Epithelial cell of proximal tubule (primary cell): ENCODE measurements around the gene PLCB1. TPM values are rescaled to one million over a fixed set of nuclear protein-coding genes. Genes with fewer than 3 reads are reported as not detected.
"Not testable (repeated sequence)": the region's sequence is repeated elsewhere in the genome, so short reads cannot be mapped to it uniquely, and the experiment has no call there.

Source experiments
- DNase-seq: peaks from one replicate; pipeline ENCODE4 v3.0.0-alpha.2; 2011; ENCODE audit warnings: low read depth
- H3K4me3 ChIP-seq: 2 replicates; pipeline ENCODE4 v1.5.1; 2011; ENCODE audit warnings: low read depth, mild to moderate bottlenecking, low read length
- CTCF ChIP-seq: conservative IDR thresholded peaks from 2 replicates; pipeline ENCODE4 v1.5.1; 2012; ENCODE audit warnings: low read depth, mild to moderate bottlenecking, low read length
- total RNA-seq: library from RNA; depleted of rRNA; stranded (reverse); fragments of >200 nt; gene quantifications from 2 replicates; pipeline ENCODE4 v1.2.3, GENCODE V29; 2015

The PLCB1 gene
- total RNA-seq, 1 donor from 2014 or later, result 2.2 TPM

GRCh38 chr20:8829256-8829655 is 697.2 kb downstream of the PLCB1 start:
- no peak overlapping the region for H3K4me3 ChIP-seq
- DNase-seq, result no peak
- peak; percentile 54 for TF ChIP-seq CTCF

GRCh38 chr20:8834294-8834693 is 702.2 kb downstream of the PLCB1 start:
- not testable (repeated sequence) for DNase-seq, H3K4me3 ChIP-seq

GRCh38 chr20:8834851-8835250 is 702.8 kb downstream of the PLCB1 start:
- H3K4me3 ChIP-seq, result no peak overlapping the region
- TF ChIP-seq CTCF, result no peak
- DNase-seq, result no peak

- no peak for TF ChIP-seq CTCF
- no peak overlapping the region for H3K4me3 ChIP-seq
- DNase-seq, result peak; percentile 94
Observed at GRCh38 chr20:8837396-8837795, 705.3 kb downstream of the PLCB1 start.

- TF ChIP-seq CTCF, result no peak
- H3K4me3 ChIP-seq, result no peak overlapping the region
- DNase-seq, result no peak
Observed at GRCh38 chr20:8842525-8842924, 710.5 kb downstream of the PLCB1 start.

GRCh38 chr20:8844179-8844578 is 712.1 kb downstream of the PLCB1 start:
- H3K4me3 ChIP-seq, result no peak overlapping the region
- no peak for DNase-seq
- no peak for TF ChIP-seq CTCF

GRCh38 chr20:8849990-8850389 is 717.9 kb downstream of the PLCB1 start:
- no peak for TF ChIP-seq CTCF
- DNase-seq, result no peak
- no peak overlapping the region for H3K4me3 ChIP-seq

- no peak overlapping the region for H3K4me3 ChIP-seq
- no peak for TF ChIP-seq CTCF
- no peak for DNase-seq
Observed at GRCh38 chr20:8851446-8851845, 719.4 kb downstream of the PLCB1 start.

GRCh38 chr20:8851919-8852318 is 719.9 kb downstream of the PLCB1 start:
- H3K4me3 ChIP-seq, DNase-seq: not testable (repeated sequence)

GRCh38 chr20:8853211-8853610 is 721.1 kb downstream of the PLCB1 start:
- H3K4me3 ChIP-seq, DNase-seq: not testable (repeated sequence)
